Keratinocyte (primary cell): ENCODE results near the gene ANGPT4. TPM values are rescaled to one million over a fixed set of nuclear protein-coding genes. Genes with fewer than 3 reads are reported as not detected.

Experiments
- DNase-seq: peaks from one replicate; pipeline ENCODE4 v3.0.0-alpha.2; 2011; ENCODE audit warnings: low read depth, missing footprints, low spot score
- FAIRE-seq: peaks from 2 replicates; lab custom pipeline; 2011; peaks lifted over from hg19 to GRCh38; lab: Jason Lieb, UNC
- H2AFZ ChIP-seq: 2 replicates; pipeline ENCODE4 v1.6.0; 2012; ENCODE audit warnings: low read length, control low read depth, inconsistent platforms; ENCODE audit not compliant: control insufficient read depth
- H3K27ac ChIP-seq: 2 replicates; pipeline ENCODE4 v1.5.1; 2011; ENCODE audit warnings: low read length; ENCODE audit not compliant: control insufficient read depth, insufficient read depth
- H3K27me3 ChIP-seq: 3 replicates; pipeline ENCODE4 v1.6.0; 2011; ENCODE audit warnings: low read length; ENCODE audit not compliant: control insufficient read depth, insufficient read depth; ENCODE audit errors: extremely low read depth
- H3K36me3 ChIP-seq, 2 experiments: 2 replicates in 1 of 2; 3 replicates in 1 of 2; pipeline ENCODE4 v1.5.1; 2011; ENCODE audit warnings: low read length in 2 of 2, mild to moderate bottlenecking in 1 of 2; ENCODE audit not compliant: control insufficient read depth in 2 of 2, insufficient read depth in 2 of 2; ENCODE audit errors: extremely low read depth in 1 of 2
- H3K4me1 ChIP-seq: 3 replicates; pipeline ENCODE4 v1.5.1; 2011; ENCODE audit warnings: low read length; ENCODE audit not compliant: control insufficient read depth, insufficient read depth; ENCODE audit errors: extremely low read depth
- H3K4me2 ChIP-seq: 3 replicates; pipeline ENCODE4 v1.6.0; 2011; ENCODE audit warnings: low read depth, low read length; ENCODE audit not compliant: control insufficient read depth, insufficient read depth; ENCODE audit errors: extremely low read depth
- H3K4me3 ChIP-seq, 3 experiments: fragments of 200-600 bp in 1 of 3; sonication (generic) in 1 of 3; 2 replicates in 2 of 3; 3 replicates in 1 of 3; pipeline ENCODE4 v1.5.1; 2011 to 2016; ENCODE audit warnings: low read length in 3 of 3, mild to moderate bottlenecking in 3 of 3, control low read depth in 2 of 3, inconsistent platforms in 1 of 3, low read depth in 1 of 3, mixed read lengths in 1 of 3, mixed run types in 1 of 3, moderate library complexity in 1 of 3; ENCODE audit not compliant: control insufficient read depth in 2 of 3, insufficient read depth in 2 of 3; ENCODE audit errors: extremely low read depth in 1 of 3
- H3K79me2 ChIP-seq: 2 replicates; pipeline ENCODE4 v1.6.0; 2012; ENCODE audit warnings: low read length; ENCODE audit not compliant: control insufficient read depth, insufficient read depth
- H3K9ac ChIP-seq: 3 replicates; pipeline ENCODE4 v1.6.0; 2011; ENCODE audit warnings: low read length; ENCODE audit not compliant: control insufficient read depth, insufficient read depth; ENCODE audit errors: extremely low read depth
- H3K9me1 ChIP-seq: 3 replicates; pipeline ENCODE4 v1.6.0; 2011; ENCODE audit warnings: low read length; ENCODE audit not compliant: control insufficient read depth, insufficient read depth; ENCODE audit errors: extremely low read depth
- H3K9me3 ChIP-seq: 2 replicates; pipeline ENCODE4 v1.5.1; 2012; ENCODE audit warnings: low read depth, low read length; ENCODE audit not compliant: control insufficient read depth
- H4K20me1 ChIP-seq: 3 replicates; pipeline ENCODE4 v1.6.0; 2011; ENCODE audit warnings: low read length; ENCODE audit not compliant: control insufficient read depth, insufficient read depth; ENCODE audit errors: extremely low read depth
- EZH2 ChIP-seq: IDR thresholded peaks from one replicate; pipeline ENCODE4 v1.6.1; 2012; ENCODE audit warnings: inconsistent platforms, mild to moderate bottlenecking, low read length, moderate library complexity
- dilution Hi-C: fragments of 300-500 bp; cut with MboI; formaldehyde crosslinking; loops from one replicate; pipeline ENCODE4 v1.7.0; 2020; ENCODE audit warnings: low sequenced_read_pairs; ENCODE audit not compliant: extremely low pct_ligation_motif_present
- polyA plus RNA-seq, 5 experiments: library from polyadenylated mRNA; depleted of rRNA in 3 of 5; stranded (reverse) in 3 of 5; stranded (forward) in 1 of 5; unstranded in 1 of 5; fragments of >200 nt; gene quantifications; 1 replicate in 1 of 5; 2 replicates in 3 of 5; 3 replicates in 1 of 5; pipeline versions ENCODE4 v1.2.1 to v1.2.3, GENCODE V29; 2011 to 2012; ENCODE audit warnings: missing spikeins in 2 of 5, low read depth in 1 of 5, low replicate concordance in 1 of 5
- TF ChIP-seq, protein P1 (sequence below), 3 experiments: IDR thresholded peaks in 1 of 3; conservative IDR thresholded peaks in 1 of 3; optimal IDR thresholded peaks in 1 of 3; 2 replicates in 2 of 3; 3 replicates in 1 of 3; pipeline versions ENCODE3 to v1.5.1; 2011; ENCODE audit warnings: low read length in 3 of 3, mild to moderate bottlenecking in 3 of 3, moderate library complexity in 2 of 3, control low read depth in 1 of 3, inconsistent platforms in 1 of 3; ENCODE audit not compliant: insufficient read depth in 2 of 3; ENCODE audit errors: extremely low read depth in 1 of 3

The ANGPT4 gene
- polyA plus RNA-seq, 1 donor (not counting 4 experiments of a cell fraction or from before 2014, with no cell fraction given) = not detected

DNA sequence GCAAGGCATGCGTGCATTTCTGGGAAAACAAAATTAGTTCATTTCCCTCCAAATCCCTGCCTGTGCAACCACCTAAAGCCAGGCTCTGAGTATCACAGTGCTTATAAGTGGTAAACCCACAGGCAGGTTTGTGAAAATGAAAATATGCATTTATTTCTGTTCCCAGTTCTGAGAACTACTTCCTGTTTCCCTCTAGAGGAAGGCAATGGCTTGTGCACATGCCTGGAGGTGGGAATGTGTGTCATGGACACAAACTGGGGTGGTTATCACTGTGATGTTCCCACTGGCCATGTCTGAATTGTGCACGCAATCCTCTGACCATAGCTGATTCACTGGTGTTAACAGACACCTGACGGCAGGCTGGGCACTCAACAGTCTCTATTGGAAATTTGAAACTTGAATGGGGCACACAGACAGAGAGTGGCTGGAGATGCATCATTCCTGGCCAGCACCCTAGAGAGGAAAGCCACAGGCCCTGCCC is 56.3 kb downstream of the ANGPT4 start:
- Histone ChIP-seq H3K9ac (no peak overlapping the region), H3K27ac (no peak overlapping the region), H3K4me2 (no peak overlapping the region), H3K4me1 (peaks cover 62% of the 10 kb centered on the region), H3K9me3 (no peaks in the 10 kb centered on the region), H3K9me1 (no peaks in the 10 kb centered on the region), H3K4me3 (no peak overlapping the region), H3K36me3 (no peaks in the 10 kb centered on the region), H3K27me3 (no peaks in the 10 kb centered on the region), H2AFZ (no peak overlapping the region), H4K20me1 (no peaks in the 10 kb centered on the region), H3K79me2 (no peaks in the 10 kb centered on the region)
- TF ChIP-seq, protein P1, sequence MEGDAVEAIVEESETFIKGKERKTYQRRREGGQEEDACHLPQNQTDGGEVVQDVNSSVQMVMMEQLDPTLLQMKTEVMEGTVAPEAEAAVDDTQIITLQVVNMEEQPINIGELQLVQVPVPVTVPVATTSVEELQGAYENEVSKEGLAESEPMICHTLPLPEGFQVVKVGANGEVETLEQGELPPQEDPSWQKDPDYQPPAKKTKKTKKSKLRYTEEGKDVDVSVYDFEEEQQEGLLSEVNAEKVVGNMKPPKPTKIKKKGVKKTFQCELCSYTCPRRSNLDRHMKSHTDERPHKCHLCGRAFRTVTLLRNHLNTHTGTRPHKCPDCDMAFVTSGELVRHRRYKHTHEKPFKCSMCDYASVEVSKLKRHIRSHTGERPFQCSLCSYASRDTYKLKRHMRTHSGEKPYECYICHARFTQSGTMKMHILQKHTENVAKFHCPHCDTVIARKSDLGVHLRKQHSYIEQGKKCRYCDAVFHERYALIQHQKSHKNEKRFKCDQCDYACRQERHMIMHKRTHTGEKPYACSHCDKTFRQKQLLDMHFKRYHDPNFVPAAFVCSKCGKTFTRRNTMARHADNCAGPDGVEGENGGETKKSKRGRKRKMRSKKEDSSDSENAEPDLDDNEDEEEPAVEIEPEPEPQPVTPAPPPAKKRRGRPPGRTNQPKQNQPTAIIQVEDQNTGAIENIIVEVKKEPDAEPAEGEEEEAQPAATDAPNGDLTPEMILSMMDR (optimal IDR thresholded peaks at IDR 0.05 in 1 of 3, IDR thresholded peaks at IDR 0.05 in 1 of 3, conservative IDR thresholded peaks at IDR 0.05 in 1 of 3; ENCODE audit: extremely low read depth in 1 of 3, insufficient read depth in 2 of 3, low read length in 3 of 3) = peak in 2 of 3 experiments; percentile 10 to 16
- TF ChIP-seq EZH2 = no peak
- FAIRE-seq = peak; percentile 81
- DNase-seq = no peak
- dilution Hi-C loops = no loop called here

DNA sequence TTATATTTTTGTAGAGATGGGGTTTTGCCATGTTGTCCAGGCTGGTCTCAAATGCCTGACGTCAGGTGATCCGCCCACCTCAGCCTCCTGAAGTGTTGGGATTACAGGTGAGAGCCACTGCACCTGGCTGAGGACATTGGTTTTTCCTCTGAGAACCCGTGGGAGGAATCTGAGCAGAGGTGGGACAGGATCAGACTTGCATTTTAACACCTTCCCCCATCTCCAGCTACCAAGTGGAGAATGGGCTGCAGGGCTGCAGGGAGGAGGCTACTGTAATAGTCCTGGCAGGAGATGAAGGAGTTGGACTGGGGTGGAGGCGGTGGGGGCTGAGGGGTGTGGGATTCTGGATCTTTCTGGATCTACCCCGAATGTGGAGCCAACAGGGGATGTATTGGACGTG is 58.1 kb downstream of the ANGPT4 start:
- no peaks in the 10 kb centered on the region for H3K9me1 ChIP-seq
- H2AFZ ChIP-seq = no peak overlapping the region
- peaks cover 74% of the 10 kb centered on the region for H3K4me1 ChIP-seq
- dilution Hi-C loops = no loop called here
- H3K9me3 ChIP-seq = no peaks in the 10 kb centered on the region
- H4K20me1 ChIP-seq = no peaks in the 10 kb centered on the region
- no peaks in the 10 kb centered on the region for H3K36me3 ChIP-seq
- peak overlapping the region; percentile 87 for H3K27ac ChIP-seq
- H3K79me2 ChIP-seq = no peaks in the 10 kb centered on the region
- H3K27me3 ChIP-seq = no peaks in the 10 kb centered on the region
- peak overlapping the region; percentile 51 for H3K4me2 ChIP-seq
- H3K9ac ChIP-seq = no peak overlapping the region
- DNase-seq (peak; percentile 69), FAIRE-seq (peak; percentile 90)
- no peak for TF ChIP-seq EZH2
- no peak overlapping the region for H3K4me3 ChIP-seq

DNA sequence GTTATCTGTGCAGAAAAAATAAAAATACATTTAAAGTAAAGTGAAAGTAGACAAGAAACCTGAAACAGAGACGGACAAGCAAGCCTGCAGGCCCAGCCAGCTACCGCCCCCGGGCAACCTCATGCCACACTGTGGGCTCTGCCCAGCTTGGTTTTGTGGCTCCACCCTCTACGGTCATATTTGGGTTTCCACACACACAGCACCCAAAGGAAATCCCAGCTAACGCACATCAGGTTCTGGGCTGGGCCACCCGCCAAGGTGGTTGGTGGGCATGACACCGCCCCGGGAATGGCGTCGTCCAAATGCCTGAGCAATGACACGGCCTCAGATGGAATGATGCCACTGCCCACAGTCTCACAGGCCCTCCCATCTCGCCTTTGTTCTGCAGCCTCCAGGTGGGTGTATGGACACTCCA is 59.8 kb downstream of the ANGPT4 start:
- Histone ChIP-seq H3K27me3 (no peaks in the 10 kb centered on the region), H2AFZ (peak overlapping the region; percentile 28), H3K9me3 (no peaks in the 10 kb centered on the region), H3K27ac (peak overlapping the region; percentile 87), H4K20me1 (no peaks in the 10 kb centered on the region), H3K9me1 (no peaks in the 10 kb centered on the region), H3K4me3 (peak overlapping the region in 2 of 3 experiments; percentile 58 to 71), H3K4me1 (peaks cover 73% of the 10 kb centered on the region), H3K4me2 (peak overlapping the region; percentile 89), H3K79me2 (no peaks in the 10 kb centered on the region), H3K36me3 (no peaks in the 10 kb centered on the region), H3K9ac (peak overlapping the region; percentile 75)
- FAIRE-seq (peak; percentile 99), DNase-seq (peak; percentile 98)
- dilution Hi-C loops = no loop called here
- TF ChIP-seq, protein P1 (optimal IDR thresholded peaks at IDR 0.05 in 1 of 3, IDR thresholded peaks at IDR 0.05 in 1 of 3, conservative IDR thresholded peaks at IDR 0.05 in 1 of 3; ENCODE audit: extremely low read depth in 1 of 3, insufficient read depth in 2 of 3, low read length in 3 of 3) = peak in 1 of 3 experiments; percentile 19
- no peak for TF ChIP-seq EZH2
